Activated naive CD8-positive, alpha-beta T cell treated with anti-CD3 and anti-CD28 coated beads, Interleukin-2, amount 50 U/mL, for 24 hours (primary cell): ENCODE results near the gene DCAF8.
"Not testable (repeated sequence)": the region's sequence is repeated elsewhere in the genome, so short reads cannot be mapped to it uniquely, and the experiment has no call there.

ENCODE experiments used
- ATAC-seq: fragments of 150-1000 bp; cut with Tn5 transposase; one replicate; pipeline ENCODE4 v1.10.0; 2021
- DNase-seq: peaks from one replicate; pipeline ENCODE4 v3.0.0; 2021
- H3K27ac Mint-ChIP-seq: one replicate; pipeline ENCODE4 v1.8.0; 2021; ENCODE audit warnings: mild to moderate bottlenecking, mixed read lengths
- H3K27me3 Mint-ChIP-seq: one replicate; pipeline ENCODE4 v1.8.0; 2021; ENCODE audit warnings: mixed read lengths
- H3K36me3 Mint-ChIP-seq: one replicate; pipeline ENCODE4 v1.8.0; 2021; ENCODE audit warnings: low read depth, mixed read lengths
- H3K4me1 Mint-ChIP-seq: one replicate; pipeline ENCODE4 v1.8.0; 2021; ENCODE audit warnings: mixed read lengths
- H3K4me3 Mint-ChIP-seq: one replicate; pipeline ENCODE4 v1.8.0; 2021; ENCODE audit warnings: mild to moderate bottlenecking, moderate library complexity, mixed read lengths
- H3K9me3 Mint-ChIP-seq: one replicate; pipeline ENCODE4 v1.8.0; 2021; ENCODE audit warnings: mixed read lengths

DCAF8 gene

DNA sequence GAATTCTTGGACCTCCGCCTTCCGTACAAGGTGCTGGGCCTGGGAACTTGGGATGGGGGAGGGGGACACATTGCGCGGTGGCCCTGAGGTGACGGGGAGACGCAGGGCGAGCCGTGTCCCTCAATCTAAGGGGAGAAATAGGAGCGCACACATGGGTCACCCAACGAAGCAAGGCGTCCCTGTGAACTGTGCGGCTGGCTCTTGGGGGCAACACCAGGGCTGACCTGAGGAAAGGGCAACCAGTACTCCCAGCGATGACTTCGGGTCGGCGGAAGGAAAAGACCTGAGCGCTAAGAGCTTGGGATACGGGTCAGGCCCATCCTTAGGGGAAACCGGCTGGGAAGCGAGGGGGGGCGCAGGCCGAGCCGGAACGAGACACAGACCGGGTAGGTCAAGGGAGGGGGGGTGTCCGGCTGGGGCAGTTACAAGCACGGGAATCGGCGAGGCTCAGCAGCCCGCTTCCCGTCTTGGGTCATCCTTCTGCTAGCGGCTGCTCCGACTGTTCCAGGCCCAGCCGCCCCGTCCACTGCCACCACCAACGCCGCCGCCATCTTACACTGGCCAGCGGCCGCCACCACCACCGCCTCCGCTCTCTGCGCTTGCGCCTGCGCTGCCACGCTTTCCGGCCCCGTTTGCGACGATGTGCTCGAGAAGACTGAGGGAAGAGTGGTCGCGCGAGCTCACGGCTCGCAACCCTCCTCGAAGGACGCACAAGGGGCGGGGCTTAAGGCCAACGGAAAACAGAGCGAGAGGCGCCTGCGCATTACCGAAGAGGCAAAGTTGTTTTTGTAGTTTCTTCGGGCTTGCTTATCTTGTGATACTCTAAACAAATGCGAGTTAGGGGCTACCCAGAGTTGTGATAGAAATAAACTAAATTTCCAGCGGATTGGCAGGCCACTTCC is at the start of gene DCAF8:
Gene DCAF8, minus strand, starts transcription at position 657 of the 902 bp plus-strand sequence. CDS start 18,541 bp downstream, outside the sequence.
- H3K4me1 Mint-ChIP-seq, result peaks cover 61% of the 10 kb centered on the region
- DNase-seq, result peak; percentile 99
- ATAC-seq, result peak; percentile 82
- H3K27me3 Mint-ChIP-seq, result peaks cover 2% of the 10 kb centered on the region
- H3K36me3 Mint-ChIP-seq, result peaks cover 28% of the 10 kb centered on the region
- H3K4me3 Mint-ChIP-seq, result peak within 1 kb of the TSS; percentile 100
- H3K9me3 Mint-ChIP-seq, result no peaks in the 10 kb centered on the region
- H3K27ac Mint-ChIP-seq, result peak within 1 kb of the TSS; percentile 100

DNA sequence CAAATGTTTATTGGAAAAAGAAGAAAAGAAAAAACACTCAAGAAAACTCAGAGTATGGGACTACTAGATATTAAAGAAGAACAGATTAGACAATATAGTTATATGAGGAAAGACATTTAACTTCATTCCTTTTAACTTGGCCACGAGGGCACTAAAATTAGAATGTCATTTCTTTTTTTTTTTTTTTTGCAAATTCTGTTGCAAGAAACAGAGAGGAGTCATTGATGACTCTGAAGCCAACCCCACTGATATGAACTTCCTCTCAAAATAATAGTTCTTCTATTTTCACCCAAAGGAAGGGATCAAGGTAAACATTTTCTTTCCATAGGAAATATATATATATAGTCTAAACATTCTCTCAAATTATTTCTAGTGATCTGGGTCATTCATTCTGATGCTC is 47.2 kb upstream of the DCAF8 start:
- no peak overlapping the region for H3K4me3 Mint-ChIP-seq
- DNase-seq (no peak), ATAC-seq (no peak)
- H3K36me3 Mint-ChIP-seq, result peaks cover 62% of the 10 kb centered on the region
- H3K4me1 Mint-ChIP-seq, result no peaks in the 10 kb centered on the region
- H3K9me3 Mint-ChIP-seq, result no peaks in the 10 kb centered on the region
- H3K27ac Mint-ChIP-seq, result no peak overlapping the region
- no peaks in the 10 kb centered on the region for H3K27me3 Mint-ChIP-seq

DNA sequence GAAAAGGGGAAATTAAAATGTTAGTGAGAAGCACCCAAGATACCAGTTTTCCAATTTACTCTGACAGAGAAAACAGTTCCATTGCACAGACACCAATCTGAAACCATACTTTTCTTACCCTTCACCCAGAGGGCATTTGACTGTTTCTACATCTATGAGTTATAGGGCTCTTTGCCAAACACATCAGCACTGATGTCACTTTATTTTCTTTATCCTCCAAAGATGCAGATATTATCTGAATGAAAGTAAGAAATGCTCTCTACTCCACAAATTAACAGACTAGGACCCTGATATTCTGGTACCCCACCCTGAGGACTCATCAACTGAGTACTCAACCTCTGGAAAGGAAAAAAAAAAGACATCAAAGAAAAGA is 46.8 kb upstream of the DCAF8 start:
- H3K27ac Mint-ChIP-seq, result no peak overlapping the region
- peaks cover 60% of the 10 kb centered on the region for H3K36me3 Mint-ChIP-seq
- ATAC-seq (no peak), DNase-seq (no peak)
- H3K9me3 Mint-ChIP-seq, result no peaks in the 10 kb centered on the region
- H3K4me1 Mint-ChIP-seq, result no peaks in the 10 kb centered on the region
- no peak overlapping the region for H3K4me3 Mint-ChIP-seq
- no peaks in the 10 kb centered on the region for H3K27me3 Mint-ChIP-seq

DNA sequence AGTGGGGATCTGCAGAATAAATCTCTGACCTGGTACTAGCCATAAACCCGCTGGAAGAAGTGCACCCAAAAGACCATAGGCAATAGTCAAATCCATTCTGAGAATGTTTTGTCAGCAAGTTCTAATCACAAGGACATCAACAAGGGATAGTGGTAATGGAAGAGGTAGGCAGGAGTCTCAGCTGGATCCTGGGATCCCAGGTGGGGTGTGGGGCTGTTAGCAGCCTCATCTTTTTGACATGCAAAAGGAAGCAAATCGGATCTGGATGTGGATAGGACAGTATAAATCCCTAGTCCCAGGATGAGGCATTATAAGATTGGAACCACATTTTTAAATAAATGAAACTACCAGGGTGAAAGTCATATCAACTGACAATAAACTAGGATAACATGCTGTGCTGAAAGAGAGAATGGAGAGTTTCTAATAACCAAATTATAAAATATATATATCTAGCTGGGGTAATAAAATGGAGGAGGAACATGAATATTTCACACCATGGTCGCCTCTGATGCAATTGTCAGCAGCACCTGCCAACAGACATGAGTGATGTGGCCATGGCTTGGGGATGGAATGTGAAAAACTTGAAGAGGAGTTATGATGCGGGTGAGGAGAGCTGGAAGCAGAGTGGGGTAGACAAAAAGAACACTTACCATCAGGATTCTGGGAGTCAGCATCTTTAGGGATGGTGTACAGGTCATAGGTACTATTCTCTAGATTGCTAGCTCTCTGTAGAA is 46.3 kb upstream of the DCAF8 start:
- Mint-ChIP-seq H3K36me3 (peaks cover 56% of the 10 kb centered on the region), H3K27me3 (no peaks in the 10 kb centered on the region), H3K9me3 (no peaks in the 10 kb centered on the region), H3K4me3 (no peak overlapping the region), H3K27ac (no peak overlapping the region), H3K4me1 (no peaks in the 10 kb centered on the region)
- DNase-seq (no peak), ATAC-seq (no peak)

DNA sequence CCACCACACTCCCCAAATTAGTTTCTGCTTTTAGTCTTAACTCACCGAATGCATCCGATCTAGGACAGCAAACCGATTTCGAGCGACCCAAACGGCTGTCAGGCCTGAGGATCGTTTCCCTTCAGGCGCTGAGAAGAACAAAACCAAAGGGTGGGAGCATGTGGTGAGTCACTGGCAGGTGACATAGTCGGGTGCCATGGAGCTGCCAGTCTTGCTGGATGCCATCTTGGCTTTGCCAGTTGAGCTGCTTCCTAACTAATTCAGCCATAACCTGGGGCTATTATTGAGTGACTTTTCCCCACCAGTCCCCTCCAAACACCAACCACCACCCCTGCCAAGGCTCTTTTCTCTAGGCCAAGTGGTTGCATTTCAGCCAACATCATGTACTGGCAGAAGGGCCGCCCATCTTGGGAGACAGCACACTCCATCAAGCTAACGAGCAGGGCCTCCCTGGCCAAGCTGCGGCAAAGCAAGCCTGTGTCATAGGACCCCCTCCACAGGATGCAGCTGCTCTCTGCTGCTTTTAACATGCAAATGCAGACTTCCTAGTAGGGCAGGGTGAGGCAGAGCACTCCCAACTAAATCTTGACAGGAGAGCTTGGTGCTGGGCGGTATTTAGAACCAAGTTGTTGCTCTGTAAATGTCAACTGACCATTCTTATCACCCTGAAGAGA is 44.9 kb upstream of the DCAF8 start:
- no peaks in the 10 kb centered on the region for H3K27me3 Mint-ChIP-seq
- H3K9me3 Mint-ChIP-seq, result no peaks in the 10 kb centered on the region
- no peaks in the 10 kb centered on the region for H3K4me1 Mint-ChIP-seq
- no peak for DNase-seq
- H3K27ac Mint-ChIP-seq, result no peak overlapping the region
- H3K36me3 Mint-ChIP-seq, result peaks cover 48% of the 10 kb centered on the region
- no peak overlapping the region for H3K4me3 Mint-ChIP-seq
- no peak for ATAC-seq

DNA sequence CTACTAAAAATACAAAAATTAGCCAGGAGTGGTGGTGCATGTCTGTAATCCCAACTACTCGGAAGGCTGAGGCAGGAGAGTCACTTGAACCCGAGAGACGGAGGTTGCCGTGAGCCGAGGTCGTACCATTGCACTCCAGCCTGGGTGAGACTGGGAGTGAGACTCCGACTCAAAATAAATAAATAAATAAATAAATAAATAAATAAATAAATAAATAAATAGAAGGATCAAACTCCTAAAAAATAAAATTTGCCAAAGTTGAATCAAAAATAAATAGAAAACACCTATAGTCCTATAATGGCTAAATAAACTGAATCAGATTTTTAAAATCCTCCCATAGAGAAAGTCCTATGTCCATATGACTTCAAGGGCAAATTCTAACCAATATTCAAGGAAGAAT is 37.8 kb upstream of the DCAF8 start:
- H3K4me1 Mint-ChIP-seq, result no peaks in the 10 kb centered on the region
- peaks cover 50% of the 10 kb centered on the region for H3K36me3 Mint-ChIP-seq
- DNase-seq, result no peak
- ATAC-seq, result no peak
- H3K9me3 Mint-ChIP-seq, result no peaks in the 10 kb centered on the region
- no peak overlapping the region for H3K27ac Mint-ChIP-seq
- no peak overlapping the region for H3K4me3 Mint-ChIP-seq
- no peaks in the 10 kb centered on the region for H3K27me3 Mint-ChIP-seq

DNA sequence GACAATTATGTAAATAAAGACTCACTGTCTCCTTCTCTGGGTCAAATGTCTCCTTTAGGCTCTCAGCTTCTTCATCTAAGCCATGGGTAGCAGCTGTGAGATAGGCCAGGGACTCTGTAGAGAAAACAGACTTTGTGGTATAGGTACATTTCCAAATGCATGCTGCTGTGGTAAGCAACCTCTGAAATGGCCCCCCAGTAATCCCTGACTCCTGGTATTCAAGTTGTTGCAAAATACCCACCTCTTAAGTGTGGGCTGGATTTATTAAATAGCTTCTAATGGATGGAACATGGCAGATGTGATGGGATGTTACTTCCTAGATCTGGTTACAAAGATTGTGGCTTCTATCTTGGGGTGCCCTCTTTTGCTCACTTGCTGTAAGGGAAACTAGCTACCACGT is 33.7 kb upstream of the DCAF8 start:
- ATAC-seq (no peak), DNase-seq (no peak)
- no peaks in the 10 kb centered on the region for H3K4me1 Mint-ChIP-seq
- no peaks in the 10 kb centered on the region for H3K9me3 Mint-ChIP-seq
- no peak overlapping the region for H3K4me3 Mint-ChIP-seq
- H3K27ac Mint-ChIP-seq, result no peak overlapping the region
- H3K36me3 Mint-ChIP-seq, result peaks cover 63% of the 10 kb centered on the region
- no peaks in the 10 kb centered on the region for H3K27me3 Mint-ChIP-seq

DNA sequence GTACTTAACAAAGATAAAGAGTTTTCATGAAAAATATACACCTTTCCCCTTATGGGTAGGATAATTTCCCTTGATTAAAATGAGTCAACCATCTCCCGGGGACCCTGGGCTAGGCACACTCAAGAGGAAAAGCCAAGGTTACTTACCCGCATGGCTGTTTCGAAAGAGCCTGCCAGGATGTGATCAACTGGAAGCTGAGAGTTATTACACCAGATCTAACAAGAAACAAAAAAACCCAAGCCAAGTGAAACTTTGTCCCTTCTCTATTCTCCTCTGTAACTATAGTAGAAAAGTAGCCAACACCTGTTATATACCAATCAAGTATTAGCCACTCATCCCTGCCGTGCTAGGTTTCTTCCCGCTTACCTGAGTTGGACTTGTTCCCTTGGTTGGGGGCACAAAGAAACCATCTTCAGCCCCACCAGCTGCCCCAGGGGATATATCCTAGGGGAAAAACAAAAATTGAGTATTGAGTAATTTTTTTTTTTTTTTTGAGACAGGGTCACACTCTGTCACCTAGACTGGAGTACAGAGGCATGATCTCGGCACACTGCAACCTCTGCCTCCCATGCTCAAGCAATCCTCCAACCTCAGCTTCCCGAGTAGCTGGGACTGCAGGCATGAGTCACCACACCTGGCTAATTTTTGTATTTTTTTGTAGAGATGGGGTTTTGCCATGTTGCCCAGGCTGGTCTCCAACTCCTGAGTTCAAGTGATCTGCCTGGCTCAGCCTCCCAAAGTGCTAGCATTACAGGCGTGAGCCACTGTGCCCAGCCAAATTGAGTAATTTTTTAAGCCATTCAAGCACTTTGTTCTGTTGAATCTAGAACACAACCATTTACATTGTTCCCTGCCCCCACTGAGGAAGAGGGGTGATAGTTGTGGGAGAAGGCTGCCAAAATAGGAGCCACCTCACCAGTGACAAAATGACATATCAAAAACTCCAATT is 30.9 kb upstream of the DCAF8 start:
- Mint-ChIP-seq H3K4me1 (no peaks in the 10 kb centered on the region), H3K27me3 (no peaks in the 10 kb centered on the region), H3K36me3 (peaks cover 63% of the 10 kb centered on the region)

DNA sequence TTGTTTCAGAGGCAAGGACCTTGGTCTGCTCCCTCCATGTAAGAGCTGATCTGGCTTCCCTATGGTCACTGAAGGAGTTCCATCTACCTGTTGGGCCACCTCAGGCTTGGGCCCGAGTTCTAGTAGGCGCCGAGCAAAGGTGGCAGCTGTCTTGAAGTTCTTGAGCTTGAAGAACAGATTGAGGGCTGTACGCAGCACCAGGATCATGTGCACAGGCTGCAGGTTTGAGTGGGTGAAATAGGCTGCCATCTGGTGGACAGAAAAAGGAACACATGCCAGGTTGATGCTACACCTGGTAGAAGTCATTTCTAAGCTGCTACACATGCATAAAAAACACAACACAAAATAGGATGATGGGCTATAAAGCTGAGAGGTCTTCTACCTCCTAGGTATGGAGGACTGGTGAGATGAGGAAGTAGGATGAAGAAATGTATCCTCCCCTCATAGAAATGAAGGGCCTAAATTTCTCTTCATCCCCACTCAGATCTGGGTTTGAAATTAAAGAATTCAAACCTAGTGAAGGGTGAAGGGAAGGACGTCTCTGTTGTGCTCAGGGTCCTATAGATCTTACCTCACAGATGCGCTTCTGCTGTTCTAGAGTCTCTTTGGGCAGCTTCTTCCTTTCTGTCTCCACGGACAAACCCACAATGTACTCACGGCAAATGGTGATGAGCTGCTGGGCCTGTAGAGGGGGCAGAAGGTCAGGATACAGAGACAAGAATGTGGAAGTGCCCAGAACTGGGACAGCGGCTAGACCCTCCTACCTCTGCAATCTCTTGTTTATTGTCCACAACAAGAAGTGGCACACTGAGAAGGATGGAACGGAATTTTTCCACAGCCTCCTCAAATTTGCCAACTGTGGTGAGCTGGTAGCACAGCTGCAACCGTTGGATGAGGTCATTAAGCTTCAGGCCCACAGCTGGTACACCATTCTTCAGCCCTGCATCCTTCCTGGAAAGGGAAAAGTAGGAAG is 29.2 kb upstream of the DCAF8 start:
- peak; percentile 57 for DNase-seq
- Mint-ChIP-seq H3K36me3 (peaks cover 49% of the 10 kb centered on the region), H3K27me3 (no peaks in the 10 kb centered on the region), H3K4me3 (no peak overlapping the region), H3K27ac (no peak overlapping the region), H3K9me3 (no peaks in the 10 kb centered on the region), H3K4me1 (no peaks in the 10 kb centered on the region)
- peak; percentile 88 for ATAC-seq

More for the DNA sequence above, 30.9 kb upstream of the DCAF8 start:
- Mint-ChIP-seq H3K9me3 (no peaks in the 10 kb centered on the region), H3K27ac (no peak overlapping the region), H3K4me3 (no peak overlapping the region)
- no peak for ATAC-seq
- DNase-seq, result no peak

DNA sequence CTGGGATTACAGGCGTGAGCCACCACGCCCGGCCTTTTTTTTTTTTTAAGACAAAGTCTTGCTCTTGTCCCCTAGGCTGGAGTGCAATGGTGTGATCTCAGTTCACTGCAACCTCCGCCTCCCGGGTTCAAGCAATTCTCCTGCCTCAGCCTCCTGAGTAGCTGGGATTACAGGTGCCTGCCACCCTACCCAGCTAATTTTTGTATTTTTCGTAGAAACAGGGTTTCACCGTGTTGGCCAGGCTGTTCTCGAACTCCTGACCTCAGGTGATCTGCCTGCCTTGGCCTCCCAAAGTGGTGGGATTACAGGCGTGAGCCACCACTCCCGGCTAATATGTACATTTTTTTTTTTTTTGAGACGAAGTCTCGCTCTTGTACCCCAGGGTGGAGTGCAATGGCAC is 25.4 kb upstream of the DCAF8 start:
- H3K27ac Mint-ChIP-seq, H3K4me3 Mint-ChIP-seq, ATAC-seq, H3K27me3 Mint-ChIP-seq, DNase-seq, H3K9me3 Mint-ChIP-seq: not testable (repeated sequence)
- Mint-ChIP-seq H3K36me3 (peaks cover 30% of the 10 kb centered on the region), H3K4me1 (peaks cover 25% of the 10 kb centered on the region)

DNA sequence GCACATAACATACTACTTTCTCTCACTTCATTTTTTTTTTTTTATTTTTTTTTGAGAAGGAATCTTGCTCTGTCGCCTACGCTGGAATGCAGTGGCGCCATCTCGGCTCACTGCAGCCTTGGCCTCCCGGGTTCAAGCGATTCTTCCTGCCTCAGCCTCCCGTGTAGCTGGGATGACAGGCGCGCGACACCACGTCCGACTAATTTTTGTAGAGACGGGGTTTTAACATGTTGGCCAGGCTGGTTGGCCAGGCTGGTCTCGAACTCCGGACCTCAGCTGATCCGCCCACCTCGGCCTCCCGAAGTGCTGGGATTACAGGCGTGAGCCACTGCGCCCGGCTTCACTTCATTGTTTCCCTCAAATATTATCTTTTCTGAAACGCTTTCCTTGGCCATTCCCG is 23.2 kb upstream of the DCAF8 start:
- Mint-ChIP-seq H3K4me1 (peaks cover 25% of the 10 kb centered on the region), H3K4me3 (peak overlapping the region; percentile 98), H3K27me3 (no peaks in the 10 kb centered on the region), H3K27ac (no peak overlapping the region), H3K36me3 (peaks cover 17% of the 10 kb centered on the region), H3K9me3 (no peaks in the 10 kb centered on the region)
- ATAC-seq (no peak), DNase-seq (no peak)

DNA sequence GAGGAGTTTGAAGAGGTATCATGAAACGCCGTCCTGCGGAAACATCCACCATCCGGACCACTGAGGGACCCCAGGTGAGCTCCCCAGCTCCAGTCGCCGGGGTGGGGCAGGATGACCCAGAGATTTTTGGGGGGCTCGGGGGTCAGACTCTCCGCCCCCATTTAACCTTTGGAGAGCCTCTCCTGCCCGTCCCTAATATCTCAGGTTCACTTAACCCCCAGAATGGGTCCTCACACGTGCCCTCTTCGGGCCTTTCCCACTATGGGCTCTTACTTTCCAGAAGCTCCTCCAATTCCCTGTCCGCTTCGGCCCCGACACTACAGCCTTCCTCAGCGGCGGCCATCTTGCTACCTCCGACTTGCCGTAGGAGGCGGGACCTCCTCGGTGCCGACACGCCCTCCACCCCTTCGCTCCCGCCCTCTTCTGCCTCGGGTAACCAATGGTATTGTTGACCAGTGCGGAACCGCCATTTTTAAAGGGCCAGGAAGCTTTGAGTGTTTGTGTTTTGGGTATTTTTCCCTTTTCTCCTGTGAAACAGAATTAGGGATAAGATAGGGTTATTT is 22.5 kb upstream of the DCAF8 start, which contains the start of gene PEX19:
Gene PEX19, minus strand, starts transcription at position 352 of the 563 bp plus-strand sequence. Its CDS starts 9 bp downstream, at position 343.
- Mint-ChIP-seq H3K27ac (peak within 1 kb of the TSS; percentile 95), H3K4me3 (peak within 1 kb of the TSS; percentile 98), H3K9me3 (no peaks in the 10 kb centered on the region), H3K27me3 (no peaks in the 10 kb centered on the region), H3K4me1 (peaks cover 25% of the 10 kb centered on the region), H3K36me3 (peaks cover 16% of the 10 kb centered on the region)
- DNase-seq (peak; percentile 94), ATAC-seq (peak; percentile 95)
